HEK293 (cell line): ENCODE measurements around the gene DAO.
"Not testable (repeated sequence)": the region's sequence is repeated elsewhere in the genome, so short reads cannot be mapped to it uniquely, and the experiment has no call there.

ENCODE experiments used
- CTCF ChIA-PET: fragments of 350-600 bp; formaldehyde crosslinking; extraction: SDS; loops from one replicate; lab custom pipeline; 2021; ENCODE audit warnings: antibody characterized with exemption; lab: Yijun Ruan, JAX
- POLR2A ChIA-PET: fragments of 300-600 bp; formaldehyde crosslinking; extraction: SDS; loops from one replicate; lab custom pipeline; 2020; ENCODE audit warnings: antibody characterized with exemption, inconsistent platforms; lab: Yijun Ruan, JAX
- H3K27ac ChIP-seq: fragments of 200-500 bp; sonication (Bioruptor generic); 2 replicates; pipeline ENCODE4 v1.5.1; 2014; ENCODE audit warnings: low read depth, low read length, control low read depth, inconsistent platforms; ENCODE audit errors: extremely low read depth
- H3K36me3 ChIP-seq, 2 experiments: fragments of 200-500 bp in 1 of 2; sonication (Bioruptor generic) in 1 of 2; 1 replicate in 1 of 2; 2 replicates in 1 of 2; pipeline ENCODE4 v1.5.1; 2014 to 2017; ENCODE audit warnings: inconsistent platforms in 2 of 2, low read length in 2 of 2; ENCODE audit not compliant: control insufficient read depth in 2 of 2, insufficient read depth in 1 of 2
- H3K4me1 ChIP-seq: fragments of 200-500 bp; sonication (Bioruptor generic); 2 replicates; pipeline ENCODE4 v1.5.1; 2014; ENCODE audit warnings: mild to moderate bottlenecking, low read length, inconsistent platforms; ENCODE audit not compliant: control insufficient read depth, insufficient read depth
- H3K4me3 ChIP-seq: 2 replicates; pipeline ENCODE4 v1.5.1; 2011; ENCODE audit warnings: low read depth, mild to moderate bottlenecking, control low read depth, low read length, moderate library complexity
- H3K9me3 ChIP-seq: fragments of 200-500 bp; sonication (Bioruptor generic); 2 replicates; pipeline ENCODE4 v1.5.1; 2014; ENCODE audit warnings: low read depth, low read length, inconsistent platforms; ENCODE audit not compliant: control insufficient read depth, insufficient read depth
- HOXC10 ChIP-seq: sonication (generic); formaldehyde crosslinking; IDR thresholded peaks from 2 replicates; pipeline ENCODE4 v1.8.1; 2023; ENCODE audit warnings: mild to moderate bottlenecking, missing genetic modification reagents
- IKZF3 ChIP-seq: fragments of 450-650 bp; IDR thresholded peaks from 2 replicates; pipeline ENCODE4 v1.5.0; 2018; ENCODE audit warnings: missing biosample characterization, mild to moderate bottlenecking, missing genetic modification characterization, moderate library complexity
- KLF7 ChIP-seq: fragments of 450-650 bp; formaldehyde crosslinking; IDR thresholded peaks from 2 replicates; pipeline ENCODE4 v1.5.1; 2016; ENCODE audit warnings: missing biosample characterization, missing genetic modification characterization, borderline replicate concordance
- SCRT2 ChIP-seq: fragments of 450-650 bp; formaldehyde crosslinking; IDR thresholded peaks from 2 replicates; pipeline ENCODE4 v1.5.1; 2016; ENCODE audit warnings: missing biosample characterization, missing genetic modification characterization
- SP7 ChIP-seq: fragments of 450-650 bp; formaldehyde crosslinking; IDR thresholded peaks from 2 replicates; pipeline ENCODE4 v1.5.1; 2016; ENCODE audit warnings: missing biosample characterization, missing genetic modification characterization
- ZBTB17 ChIP-seq: fragments of 450-650 bp; formaldehyde crosslinking; IDR thresholded peaks from 2 replicates; pipeline ENCODE4 v1.5.1; 2016; ENCODE audit warnings: missing biosample characterization, missing genetic modification characterization
- ZNF169 ChIP-seq: fragments of 450-650 bp; formaldehyde crosslinking; IDR thresholded peaks from 2 replicates; pipeline ENCODE4 v1.5.1; 2016; ENCODE audit warnings: missing biosample characterization, missing genetic modification characterization
- ZNF335 ChIP-seq: fragments of 450-650 bp; formaldehyde crosslinking; conservative IDR thresholded peaks from 2 replicates; pipeline ENCODE4 v1.5.1; 2016; ENCODE audit warnings: missing biosample characterization, missing genetic modification characterization
- ZNF366 ChIP-seq: fragments of 450-650 bp; formaldehyde crosslinking; conservative IDR thresholded peaks from 2 replicates; pipeline ENCODE4 v1.5.1; 2016; ENCODE audit warnings: missing biosample characterization, missing genetic modification characterization
- ZNF585B ChIP-seq: fragments of 450-650 bp; formaldehyde crosslinking; IDR thresholded peaks from 2 replicates; pipeline ENCODE4 v1.5.1; 2016; ENCODE audit warnings: missing biosample characterization, missing genetic modification characterization
- ZNF623 ChIP-seq: fragments of 450-650 bp; formaldehyde crosslinking; IDR thresholded peaks from 2 replicates; pipeline ENCODE4 v1.5.1; 2016; ENCODE audit warnings: missing biosample characterization, missing genetic modification characterization
- ZNF701 ChIP-seq: fragments of 450-650 bp; formaldehyde crosslinking; IDR thresholded peaks from 2 replicates; pipeline ENCODE4 v1.5.1; 2016; ENCODE audit warnings: missing biosample characterization, missing genetic modification characterization
- TF ChIP-seq, protein P1 (sequence below): fragments of 450-650 bp; formaldehyde crosslinking; IDR thresholded peaks from 2 replicates; pipeline ENCODE4 v1.5.1; 2016; ENCODE audit warnings: missing biosample characterization, missing genetic modification characterization, borderline replicate concordance
- TF ChIP-seq, protein P2 (sequence below): fragments of 450-650 bp; formaldehyde crosslinking; IDR thresholded peaks from 2 replicates; pipeline ENCODE4 v1.5.1; 2017; ENCODE audit warnings: missing biosample characterization, missing genetic modification characterization

Gene DAO

DNA sequence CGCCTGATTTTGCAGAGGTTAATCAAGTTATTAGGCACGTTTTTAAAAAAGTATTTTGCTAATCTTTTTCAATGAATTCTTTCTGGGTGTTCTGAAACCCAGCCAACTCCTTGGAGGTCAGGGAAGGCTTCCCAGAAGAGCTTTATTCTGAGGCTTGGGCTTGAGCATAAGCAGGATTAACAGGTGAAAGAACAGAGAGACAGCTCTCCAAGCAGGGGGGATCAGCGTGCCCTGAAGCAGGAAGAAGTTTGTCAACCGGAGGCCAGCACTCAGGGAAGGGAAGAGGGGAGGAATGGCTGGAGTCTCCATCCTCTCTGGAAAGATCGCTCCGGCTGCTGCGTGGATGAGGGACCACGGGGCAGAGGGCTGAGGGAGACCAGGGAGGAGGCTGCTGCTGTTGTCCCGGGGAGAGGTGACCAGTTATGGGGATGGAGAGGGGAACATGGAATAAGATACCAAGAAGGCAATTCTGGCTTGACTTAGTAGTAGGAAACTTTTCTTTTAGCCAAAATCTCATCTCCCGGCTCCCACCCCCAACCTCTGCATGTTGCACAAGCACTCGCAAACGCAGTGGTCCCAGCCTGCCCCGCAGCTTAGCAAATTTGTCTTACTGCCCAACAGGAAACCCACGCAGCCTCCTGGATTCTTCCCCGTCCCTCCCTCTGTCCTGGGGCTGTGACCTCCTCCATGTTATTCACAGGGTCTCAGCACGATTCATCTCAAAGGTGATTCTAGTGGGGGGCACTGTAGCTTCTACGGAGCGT, 21.4 kb upstream of the DAO start:
- no peak overlapping the region for H3K27ac ChIP-seq
- TF ChIP-seq SP7 (tag by site-specific recombination) (no peak), IKZF3 (tag by site-specific recombination) (0 out of 2 replicates have a peak, but pooled peaks have one; percentile 16)
- ChIA-PET POLR2A (interaction anchor here (2.0 kb wide), 1 partner anchor 20 kb away, joined by 9 read pairs; no protein-coding TSS in a partner anchor), CTCF (interaction anchor here (0.6 to 2.8 kb wide), 3 partner anchors 20 to 108 kb away, joined by 3 to 6 read pairs (median 4); no protein-coding TSS in a partner anchor)
- no peaks in the 10 kb centered on the region for H3K9me3 ChIP-seq
- no peak overlapping the region for H3K4me3 ChIP-seq
- peaks cover 0 to under 1% of the 10 kb centered on the region in 2 experiments; a peak in 1 of 3 replicates for H3K36me3 ChIP-seq
- no peaks in the 10 kb centered on the region for H3K4me1 ChIP-seq

DNA sequence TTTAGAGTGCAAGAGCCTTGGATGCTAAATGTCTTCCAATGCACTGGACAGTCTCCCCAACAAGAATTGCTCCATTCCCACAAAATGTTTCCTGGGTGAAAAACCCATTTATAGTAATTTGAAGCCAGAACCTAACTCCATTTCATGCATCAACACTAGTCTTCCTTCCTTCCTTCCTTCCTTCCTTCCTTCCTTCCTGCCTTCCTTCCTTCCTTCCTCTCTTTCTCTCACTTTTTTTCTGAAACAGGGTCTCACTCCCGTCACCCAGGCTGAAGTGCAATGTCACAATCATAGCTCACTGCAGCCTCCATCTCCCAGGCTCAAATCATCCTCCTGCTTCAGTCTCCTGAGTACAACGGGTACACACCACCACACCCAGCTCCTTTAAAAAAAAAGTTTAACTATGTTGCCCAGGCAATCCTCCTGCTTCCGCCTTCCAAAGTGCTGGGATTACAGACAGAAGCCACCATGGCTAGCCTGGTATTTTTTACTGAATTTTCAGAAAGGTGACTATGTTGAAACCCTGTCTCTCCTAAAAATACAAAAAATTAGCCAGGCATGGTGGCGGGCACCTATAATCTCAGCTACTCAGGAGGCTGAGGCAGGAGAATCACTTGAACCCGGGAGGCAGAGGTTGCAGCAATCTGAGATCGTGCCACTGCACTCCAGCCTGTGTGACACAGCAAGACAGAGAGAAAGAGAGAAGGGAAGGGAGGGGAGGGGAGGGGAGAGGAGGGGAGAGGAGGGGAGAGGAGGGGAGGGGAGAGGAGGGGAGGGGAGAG, 20.6 kb upstream of the DAO start:
- POLR2A ChIA-PET, H3K4me1 ChIP-seq, H3K36me3 ChIP-seq, H3K27ac ChIP-seq, H3K9me3 ChIP-seq, H3K4me3 ChIP-seq: not testable (repeated sequence)
- TF ChIP-seq ZBTB17 (0 out of 2 replicates have a peak, but pooled peaks have one; percentile 10), ZNF366 (tag by site-specific recombination) (peak; percentile 92), ZNF335 (tag by site-specific recombination) (peak; percentile 85)
- TF ChIP-seq, all 188 proteins: peak for 3; not testable (repeated sequence) for 185
- CTCF ChIA-PET: interaction anchor here (0.6 to 2.8 kb wide), 6 partner anchors 12 to 195 kb away, joined by 3 to 6 read pairs (median 4); no protein-coding TSS in a partner anchor

DNA sequence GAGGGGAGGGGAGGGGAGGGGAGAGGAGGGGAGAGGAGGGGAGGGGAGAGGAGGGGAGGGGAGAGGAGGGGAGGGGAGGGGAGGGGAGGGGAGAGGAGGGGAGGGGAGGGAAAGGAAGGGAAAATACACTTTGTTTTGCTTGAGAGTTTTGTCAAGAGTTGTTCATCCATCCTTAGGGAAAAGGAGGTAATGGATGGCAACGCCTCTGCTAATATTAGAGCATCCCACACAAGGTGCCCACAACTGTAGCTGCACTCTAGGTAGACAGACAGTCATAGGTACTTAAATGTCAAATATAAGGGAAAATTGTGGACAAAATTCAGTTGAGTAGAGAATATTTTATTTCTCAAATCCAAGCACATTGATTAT, 20.0 kb upstream of the DAO start:
- ChIA-PET CTCF (interaction anchor here (0.6 to 1.1 kb wide), 5 partner anchors 13 to 196 kb away, joined by 3 to 4 read pairs (median 3); no protein-coding TSS in a partner anchor), POLR2A (no interaction called here)
- TF ChIP-seq ZNF169 (tag by site-specific recombination) (no peak), ZNF701 (no peak), HOXC10 (CRISPR knock-in tag) (no peak), KLF7 (tag by site-specific recombination) (no peak), SCRT2 (no peak), ZNF585B (no peak), ZNF623 (tag by site-specific recombination) (no peak)
- TF ChIP-seq, protein P1, sequence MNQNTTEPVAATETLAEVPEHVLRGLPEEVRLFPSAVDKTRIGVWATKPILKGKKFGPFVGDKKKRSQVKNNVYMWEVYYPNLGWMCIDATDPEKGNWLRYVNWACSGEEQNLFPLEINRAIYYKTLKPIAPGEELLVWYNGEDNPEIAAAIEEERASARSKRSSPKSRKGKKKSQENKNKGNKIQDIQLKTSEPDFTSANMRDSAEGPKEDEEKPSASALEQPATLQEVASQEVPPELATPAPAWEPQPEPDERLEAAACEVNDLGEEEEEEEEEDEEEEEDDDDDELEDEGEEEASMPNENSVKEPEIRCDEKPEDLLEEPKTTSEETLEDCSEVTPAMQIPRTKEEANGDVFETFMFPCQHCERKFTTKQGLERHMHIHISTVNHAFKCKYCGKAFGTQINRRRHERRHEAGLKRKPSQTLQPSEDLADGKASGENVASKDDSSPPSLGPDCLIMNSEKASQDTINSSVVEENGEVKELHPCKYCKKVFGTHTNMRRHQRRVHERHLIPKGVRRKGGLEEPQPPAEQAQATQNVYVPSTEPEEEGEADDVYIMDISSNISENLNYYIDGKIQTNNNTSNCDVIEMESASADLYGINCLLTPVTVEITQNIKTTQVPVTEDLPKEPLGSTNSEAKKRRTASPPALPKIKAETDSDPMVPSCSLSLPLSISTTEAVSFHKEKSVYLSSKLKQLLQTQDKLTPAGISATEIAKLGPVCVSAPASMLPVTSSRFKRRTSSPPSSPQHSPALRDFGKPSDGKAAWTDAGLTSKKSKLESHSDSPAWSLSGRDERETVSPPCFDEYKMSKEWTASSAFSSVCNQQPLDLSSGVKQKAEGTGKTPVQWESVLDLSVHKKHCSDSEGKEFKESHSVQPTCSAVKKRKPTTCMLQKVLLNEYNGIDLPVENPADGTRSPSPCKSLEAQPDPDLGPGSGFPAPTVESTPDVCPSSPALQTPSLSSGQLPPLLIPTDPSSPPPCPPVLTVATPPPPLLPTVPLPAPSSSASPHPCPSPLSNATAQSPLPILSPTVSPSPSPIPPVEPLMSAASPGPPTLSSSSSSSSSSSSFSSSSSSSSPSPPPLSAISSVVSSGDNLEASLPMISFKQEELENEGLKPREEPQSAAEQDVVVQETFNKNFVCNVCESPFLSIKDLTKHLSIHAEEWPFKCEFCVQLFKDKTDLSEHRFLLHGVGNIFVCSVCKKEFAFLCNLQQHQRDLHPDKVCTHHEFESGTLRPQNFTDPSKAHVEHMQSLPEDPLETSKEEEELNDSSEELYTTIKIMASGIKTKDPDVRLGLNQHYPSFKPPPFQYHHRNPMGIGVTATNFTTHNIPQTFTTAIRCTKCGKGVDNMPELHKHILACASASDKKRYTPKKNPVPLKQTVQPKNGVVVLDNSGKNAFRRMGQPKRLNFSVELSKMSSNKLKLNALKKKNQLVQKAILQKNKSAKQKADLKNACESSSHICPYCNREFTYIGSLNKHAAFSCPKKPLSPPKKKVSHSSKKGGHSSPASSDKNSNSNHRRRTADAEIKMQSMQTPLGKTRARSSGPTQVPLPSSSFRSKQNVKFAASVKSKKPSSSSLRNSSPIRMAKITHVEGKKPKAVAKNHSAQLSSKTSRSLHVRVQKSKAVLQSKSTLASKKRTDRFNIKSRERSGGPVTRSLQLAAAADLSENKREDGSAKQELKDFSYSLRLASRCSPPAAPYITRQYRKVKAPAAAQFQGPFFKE: no peak
- TF ChIP-seq, protein P2, sequence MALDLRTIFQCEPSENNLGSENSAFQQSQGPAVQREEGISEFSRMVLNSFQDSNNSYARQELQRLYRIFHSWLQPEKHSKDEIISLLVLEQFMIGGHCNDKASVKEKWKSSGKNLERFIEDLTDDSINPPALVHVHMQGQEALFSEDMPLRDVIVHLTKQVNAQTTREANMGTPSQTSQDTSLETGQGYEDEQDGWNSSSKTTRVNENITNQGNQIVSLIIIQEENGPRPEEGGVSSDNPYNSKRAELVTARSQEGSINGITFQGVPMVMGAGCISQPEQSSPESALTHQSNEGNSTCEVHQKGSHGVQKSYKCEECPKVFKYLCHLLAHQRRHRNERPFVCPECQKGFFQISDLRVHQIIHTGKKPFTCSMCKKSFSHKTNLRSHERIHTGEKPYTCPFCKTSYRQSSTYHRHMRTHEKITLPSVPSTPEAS: no peak

More for the DNA sequence above, 20.0 kb upstream of the DAO start:
- no peak overlapping the region for H3K4me3 ChIP-seq
- no peaks in the 10 kb centered on the region for H3K36me3 ChIP-seq
- no peaks in the 10 kb centered on the region for H3K4me1 ChIP-seq
- H3K27ac ChIP-seq: no peak overlapping the region
- no peaks in the 10 kb centered on the region for H3K9me3 ChIP-seq
